ENCODE data around the gene NFYA. TPM values are rescaled to one million over a fixed set of nuclear protein-coding genes. Genes with fewer than 3 reads are reported as not detected.

Gene NFYA
- total and polyA plus RNA-seq, 2 of the 13 experiments (the other 11 are each of a cell fraction or from before 2014, with no cell fraction given), result 16.0 to 22.9 TPM

GRCh38 chr6:41093729-41094128 is 21.0 kb downstream of the NFYA start:
- ChIA-PET CTCF (ENCODE audit: low intra/inter-chr PET ratio, low total read pairs) (no interaction called here), POLR2A (no interaction called here)
- 88% methylated on average over 6 of the region's 6 CpGs for WGBS (ENCODE audit: low lambda C conversion rate)
- BruUV-seq (replicated peaks), result no TSS peak
- in situ Hi-C loops (cut with HindIII; ENCODE audit: extremely low pct_ligation_motif_present, low pct_unique_long_range_greater_than_20kb) (loop anchor here (5.0 kb wide), 1 partner anchor 89 kb away; no protein-coding TSS in a partner anchor), intact Hi-C loops (cut with micrococcal nuclease; ENCODE audit: unreplicated experiment) (loop anchor here (5.0 kb wide), 1 partner anchor 224 kb away; no protein-coding TSS in a partner anchor)
- Histone ChIP-seq H2AFZ (ENCODE audit: low read length) (no peak overlapping the region), H3K4me3 (replicated peaks in 1 of 3; ENCODE audit: insufficient read depth in 1 of 3, low read depth in 2 of 3, low read length in 3 of 3) (no peak overlapping the region), H3K27ac (ENCODE audit: extremely low read length, insufficient read depth, low read length) (no peak overlapping the region), H3K79me2 (ENCODE audit: insufficient read depth, low read length) (no peaks in the 10 kb centered on the region), H3K36me3 (replicated peaks in 1 of 2; ENCODE audit: control insufficient read depth in 1 of 2, insufficient read depth in 2 of 2, low read length in 2 of 2) (peaks cover 55 to 93% of the 10 kb centered on the region in 2 experiments), H3K9ac (ENCODE audit: insufficient read depth, low read depth, low read length) (no peak overlapping the region), H3K9me3 (ENCODE audit: low read length) (no peaks in the 10 kb centered on the region), H4K20me1 (ENCODE audit: insufficient read depth, low read length) (no peaks in the 10 kb centered on the region; the same call in 1 of the 2 replicates), H3K4me2 (ENCODE audit: low read depth, low read length) (no peak overlapping the region), H3K4me1 (ENCODE audit: insufficient read depth, low read length) (no peaks in the 10 kb centered on the region), H3K27me3 (ENCODE audit: control insufficient read depth in 1 of 2, insufficient read depth in 2 of 2, low read length in 2 of 2) (no peaks in the 10 kb centered on the region)
- ATAC-seq (no peak), FAIRE-seq (no peak), DNase-seq (ENCODE audit: low spot score) (no peak)
- TF ChIP-seq ZFP37 (CRISPR knock-in tag; IDR thresholded peaks at IDR 0.05; ENCODE audit: borderline replicate concordance) (no peak), HNF4G (IDR thresholded peaks at IDR 0.05; ENCODE audit: borderline replicate concordance, low read depth, low read length) (no peak), HNF4G (CRISPR knock-in tag; IDR thresholded peaks at IDR 0.05; ENCODE audit: borderline replicate concordance, low read depth) (no peak), RFXANK (CRISPR knock-in tag; IDR thresholded peaks at IDR 0.05) (no peak), ZNF703 (CRISPR knock-in tag; IDR thresholded peaks at IDR 0.05; ENCODE audit: borderline replicate concordance) (no peak), ZNF513 (CRISPR knock-in tag; conservative IDR thresholded peaks at IDR 0.05) (no peak), RXRB (CRISPR knock-in tag; IDR thresholded peaks at IDR 0.05; ENCODE audit: borderline replicate concordance) (no peak), FOXC1 (CRISPR knock-in tag; IDR thresholded peaks at IDR 0.05; ENCODE audit: borderline replicate concordance) (no peak), ATM (IDR thresholded peaks at IDR 0.05; ENCODE audit: borderline replicate concordance) (no peak), ZNF101 (CRISPR knock-in tag; IDR thresholded peaks at IDR 0.05; ENCODE audit: borderline replicate concordance, low read depth) (no peak), GFI1 (CRISPR knock-in tag; IDR thresholded peaks at IDR 0.05; ENCODE audit: borderline replicate concordance) (no peak), ZNF670 (CRISPR knock-in tag; IDR thresholded peaks at IDR 0.05; ENCODE audit: borderline replicate concordance) (no peak), ZNF768 (CRISPR knock-in tag; IDR thresholded peaks at IDR 0.05) (no peak), ZNF546 (CRISPR knock-in tag; conservative IDR thresholded peaks at IDR 0.05) (no peak), POGK (CRISPR knock-in tag; conservative IDR thresholded peaks at IDR 0.05) (no peak), MTF1 (CRISPR knock-in tag; IDR thresholded peaks at IDR 0.05) (no peak), PHB2 (IDR thresholded peaks at IDR 0.05; ENCODE audit: partially characterized antibody) (no peak)
